ENCODE data around the gene TIGD3. TPM values are rescaled to one million over a fixed set of nuclear protein-coding genes. Genes with fewer than 3 reads are reported as not detected.
A peak's percentile ranks its signal among the peaks of the same experiment; 100 is the strongest.

The TIGD3 gene
- total RNA-seq, 1 experiment from 2014 or later = 3.0 TPM

- CTCF ChIA-PET = interaction anchor here (1.0 to 2.0 kb wide), 3 partner anchors 9 to 50 kb away, joined by 3 to 11 read pairs (median 5); no protein-coding TSS in a partner anchor
Observed at GRCh38 chr11:65325435-65325834, 29.1 kb upstream of the TIGD3 start.

GRCh38 chr11:65327021-65327420 lies 27.5 kb upstream of the TIGD3 start:
- DNase-seq = no peak
- BruUV-seq (replicated peaks) = no TSS peak
- intact Hi-C loops (cut with micrococcal nuclease; ENCODE audit: unreplicated experiment) = no loop called here
- no peak for TF ChIP-seq CTCF (IDR thresholded peaks at IDR 0.05; ENCODE audit: insufficient read depth in 1 of 2, low read depth in 1 of 2, low read length in 1 of 2, severe bottlenecking in 1 of 2, unreplicated experiment in 1 of 2)
- no peaks in the 10 kb centered on the region; the same call in 1 of the 2 replicates for H3K36me3 ChIP-seq (ENCODE audit: control insufficient read depth, insufficient read depth, low read length)
- H3K4me3 ChIP-seq (ENCODE audit: low read depth, low read length) = no peak overlapping the region
- Mint-ChIP-seq H3K36me3 (ENCODE audit: insufficient read depth, unreplicated experiment) (peaks cover 64% of the 10 kb centered on the region), H3K9me3 (ENCODE audit: unreplicated experiment) (no peaks in the 10 kb centered on the region), H3K27ac (ENCODE audit: unreplicated experiment) (no peak overlapping the region), H3K27me3 (ENCODE audit: insufficient read depth, unreplicated experiment) (no peaks in the 10 kb centered on the region), H3K4me1 (ENCODE audit: low read depth, unreplicated experiment) (peaks cover 7% of the 10 kb centered on the region), H3K4me3 (ENCODE audit: unreplicated experiment) (no peak overlapping the region)
- no peaks in the 10 kb centered on the region for H3K9me3 ChIP-seq
- ChIA-PET POLR2A (interaction anchor here (0.7 to 1.1 kb wide), 2 partner anchors 52 kb away, joined by 3 to 5 read pairs; no protein-coding TSS in a partner anchor), CTCF (interaction anchor here (0.7 to 4.6 kb wide), 4 partner anchors 11 to 676 kb away, joined by 3 to 148 read pairs (median 4); no protein-coding TSS in a partner anchor)
- H3K4me1 ChIP-seq = peaks cover 9% of the 10 kb centered on the region; the same call in 1 of the 2 replicates
- no peaks in the 10 kb centered on the region for H3K27me3 ChIP-seq (replicated peaks; ENCODE audit: control insufficient read depth, insufficient read depth, low read length)

More at GRCh38 chr11:65325435-65325834, 29.1 kb upstream of the TIGD3 start:
- peaks cover 4% of the 10 kb centered on the region for H3K36me3 ChIP-seq (ENCODE audit: control insufficient read depth, insufficient read depth, low read length)
- POLR2A ChIA-PET = interaction anchor here (0.8 kb wide), 1 partner anchor 50 kb away, joined by 10 read pairs; no protein-coding TSS in a partner anchor
- H3K27me3 Mint-ChIP-seq (ENCODE audit: insufficient read depth, unreplicated experiment) = no peaks in the 10 kb centered on the region
- no peak for TF ChIP-seq CTCF (IDR thresholded peaks at IDR 0.05; ENCODE audit: insufficient read depth in 1 of 2, low read depth in 1 of 2, low read length in 1 of 2, severe bottlenecking in 1 of 2, unreplicated experiment in 1 of 2)
- H3K4me3 ChIP-seq (ENCODE audit: low read depth, low read length) = no peak overlapping the region
- no peak for DNase-seq
- H3K27me3 ChIP-seq (replicated peaks; ENCODE audit: control insufficient read depth, insufficient read depth, low read length) = no peaks in the 10 kb centered on the region
- peaks cover 9% of the 10 kb centered on the region; the same call in 1 of the 2 replicates for H3K4me1 ChIP-seq
- no peak overlapping the region for H3K4me3 Mint-ChIP-seq (ENCODE audit: unreplicated experiment)
- peaks cover 7% of the 10 kb centered on the region for H3K4me1 Mint-ChIP-seq (ENCODE audit: low read depth, unreplicated experiment)
- TSS peak; percentile 1 for BruUV-seq (replicated peaks)
- H3K27ac Mint-ChIP-seq (ENCODE audit: unreplicated experiment) = peak overlapping the region; percentile 42
- peaks cover 80% of the 10 kb centered on the region for H3K36me3 Mint-ChIP-seq (ENCODE audit: insufficient read depth, unreplicated experiment)
- H3K9me3 Mint-ChIP-seq (ENCODE audit: unreplicated experiment) = no peaks in the 10 kb centered on the region
- intact Hi-C loops (cut with micrococcal nuclease; ENCODE audit: unreplicated experiment) = no loop called here
- H3K9me3 ChIP-seq = no peaks in the 10 kb centered on the region

GRCh38 chr11:65329478-65329877 lies 25.1 kb upstream of the TIGD3 start:
- Histone ChIP-seq H3K9me3 (no peaks in the 10 kb centered on the region), H3K36me3 (ENCODE audit: control insufficient read depth, insufficient read depth, low read length) (no peaks in the 10 kb centered on the region), H3K27me3 (replicated peaks; ENCODE audit: control insufficient read depth, insufficient read depth, low read length) (no peaks in the 10 kb centered on the region), H3K4me1 (peaks cover 9% of the 10 kb centered on the region; the same call in 1 of the 2 replicates), H3K4me3 (ENCODE audit: low read depth, low read length) (no peak overlapping the region)
- H3K27me3 Mint-ChIP-seq (ENCODE audit: insufficient read depth, unreplicated experiment) = no peaks in the 10 kb centered on the region
- POLR2A ChIA-PET = interaction anchor here (0.7 to 3.3 kb wide), 2 partner anchors 20 to 54 kb away, joined by 3 to 32 read pairs; no protein-coding TSS in a partner anchor
- peaks cover 3% of the 10 kb centered on the region for H3K4me1 Mint-ChIP-seq (ENCODE audit: low read depth, unreplicated experiment)
- no peak for TF ChIP-seq CTCF (IDR thresholded peaks at IDR 0.05; ENCODE audit: insufficient read depth in 1 of 2, low read depth in 1 of 2, low read length in 1 of 2, severe bottlenecking in 1 of 2, unreplicated experiment in 1 of 2)
- no peak overlapping the region for H3K4me3 Mint-ChIP-seq (ENCODE audit: unreplicated experiment)
- DNase-seq = no peak
- CTCF ChIA-PET = interaction anchor here (0.6 to 4.6 kb wide), 12 partner anchors 13 to 139 kb away, joined by 3 to 148 read pairs (median 7); partner anchors contain the start of genes CDC42EP2 and POLA2
- intact Hi-C loops (cut with micrococcal nuclease; ENCODE audit: unreplicated experiment) = no loop called here
- H3K9me3 Mint-ChIP-seq (ENCODE audit: unreplicated experiment) = no peaks in the 10 kb centered on the region
- BruUV-seq (replicated peaks) = no TSS peak
- peaks cover 51% of the 10 kb centered on the region for H3K36me3 Mint-ChIP-seq (ENCODE audit: insufficient read depth, unreplicated experiment)
- H3K27ac Mint-ChIP-seq (ENCODE audit: unreplicated experiment) = peak overlapping the region; percentile 3
